HepG2 (cell line): ENCODE measurements around the gene ATP8B4. TPM values are rescaled to one million over a fixed set of nuclear protein-coding genes. Genes with fewer than 3 reads are reported as not detected.

ENCODE experiments used
- ATAC-seq: fragments of 200-7000 bp; cut with Tn5 transposase; 3 replicates; pipeline ENCODE4 v1.9.1; 2020; ENCODE audit warnings: mild to moderate bottlenecking, moderate library complexity
- BruUV-seq: library from RNA; stranded (reverse); fragments of 400-500 nt; replicated peaks from 2 replicates; lab custom pipeline; 2021; lab: Mats Ljungman, UMichigan
- CTCF ChIA-PET: fragments of 300-600 bp; formaldehyde crosslinking; extraction: SDS; loops from one replicate; lab custom pipeline; 2021; ENCODE audit warnings: low total read pairs, inconsistent platforms, low intra/inter-chr PET ratio; lab: Yijun Ruan, JAX
- POLR2A ChIA-PET: fragments of 350-600 bp; sonication (Branson Sonifier 250); formaldehyde crosslinking; loops from one replicate; lab custom pipeline; 2020; ENCODE audit warnings: antibody characterized with exemption, inconsistent platforms; lab: Yijun Ruan, JAX
- DNase-seq: peaks from one replicate; pipeline ENCODE4 v3.0.0-alpha.2; 2015; ENCODE audit warnings: low spot score
- FAIRE-seq: peaks from 3 replicates; lab custom pipeline; 2011; peaks lifted over from hg19 to GRCh38; lab: Jason Lieb, UNC
- H2AFZ ChIP-seq: one replicate; pipeline ENCODE4 v1.6.1; 2011; ENCODE audit warnings: low read length, inconsistent platforms
- H3K27ac ChIP-seq: fragments of 300-600 bp; 3 replicates; pipeline ENCODE4 v1.8.0; 2011; ENCODE audit warnings: mixed run types, mild to moderate bottlenecking, mixed read lengths, low read length, inconsistent platforms; ENCODE audit not compliant: insufficient read depth; ENCODE audit errors: extremely low read length
- H3K27me3 ChIP-seq, 2 experiments: fragments of 200-600 bp in 1 of 2; 2 replicates in 1 of 2; 3 replicates in 1 of 2; pipeline versions ENCODE4 v1.6.0 to v1.8.0; 2011; ENCODE audit warnings: low read length in 2 of 2, mild to moderate bottlenecking in 2 of 2, moderate library complexity in 2 of 2, inconsistent platforms in 1 of 2; ENCODE audit not compliant: insufficient read depth in 2 of 2, control insufficient read depth in 1 of 2
- H3K36me3 ChIP-seq, 2 experiments: fragments of 200-600 bp in 1 of 2; replicated peaks in 1 of 2; 2 replicates in 1 of 2; 3 replicates in 1 of 2; pipeline versions ENCODE4 v1.5.1 to v1.8.0; 2011; ENCODE audit warnings: low read length in 2 of 2, inconsistent platforms in 1 of 2; ENCODE audit not compliant: insufficient read depth in 2 of 2, control insufficient read depth in 1 of 2
- H3K4me1 ChIP-seq: 2 replicates; pipeline ENCODE4 v1.5.1; 2012; ENCODE audit warnings: low read length, inconsistent platforms; ENCODE audit not compliant: insufficient read depth
- H3K4me2 ChIP-seq: 2 replicates; pipeline ENCODE4 v1.6.0; 2011; ENCODE audit warnings: low read depth, low read length, inconsistent platforms
- H3K4me3 ChIP-seq, 3 experiments: fragments of 200-600 bp in 1 of 3; sonication (generic), shearing (Covaris generic) in 1 of 3; replicated peaks in 1 of 3; 2 replicates each; pipeline ENCODE4 v1.5.1; 2011 to 2016; ENCODE audit warnings: low read length in 3 of 3, inconsistent platforms in 2 of 3, low read depth in 2 of 3, mild to moderate bottlenecking in 2 of 3, control low read depth in 1 of 3, mixed read lengths in 1 of 3; ENCODE audit not compliant: insufficient read depth in 1 of 3
- H3K79me2 ChIP-seq: one replicate; pipeline ENCODE4 v1.6.1; 2011; ENCODE audit warnings: low read length, inconsistent platforms; ENCODE audit not compliant: insufficient read depth
- H3K9ac ChIP-seq: 2 replicates; pipeline ENCODE4 v1.6.0; 2011; ENCODE audit warnings: mild to moderate bottlenecking, low read depth, low read length, inconsistent platforms; ENCODE audit not compliant: insufficient read depth
- H3K9me3 ChIP-seq: 2 replicates; pipeline ENCODE4 v1.5.1; 2012; ENCODE audit warnings: mild to moderate bottlenecking, low read length
- H4K20me1 ChIP-seq: 2 replicates; pipeline ENCODE4 v1.6.0; 2011; ENCODE audit warnings: inconsistent platforms, mild to moderate bottlenecking, low read length, moderate library complexity; ENCODE audit not compliant: insufficient read depth
- PRMT3 ChIP-seq: sonication (generic); formaldehyde crosslinking; IDR thresholded peaks from 2 replicates; pipeline ENCODE4 v1.8.1; 2022; ENCODE audit warnings: low read depth, mild to moderate bottlenecking, moderate library complexity, missing genetic modification reagents, borderline replicate concordance
- ZFAT ChIP-seq: sonication (generic); formaldehyde crosslinking; conservative IDR thresholded peaks from 2 replicates; pipeline ENCODE4 v1.8.1; 2023; ENCODE audit warnings: missing genetic modification reagents, inconsistent platforms
- ZNF232 ChIP-seq: sonication (generic); formaldehyde crosslinking; IDR thresholded peaks from 2 replicates; pipeline ENCODE4 v1.4.0; 2020; ENCODE audit warnings: missing genetic modification reagents, borderline replicate concordance
- ZNF326 ChIP-seq: sonication (generic); formaldehyde crosslinking; IDR thresholded peaks from 2 replicates; pipeline ENCODE4 v1.4.0; 2020; ENCODE audit warnings: missing genetic modification reagents, borderline replicate concordance
- ZNF577 ChIP-seq: sonication (generic); formaldehyde crosslinking; IDR thresholded peaks from 2 replicates; pipeline ENCODE4 v1.4.0; 2020; ENCODE audit warnings: mild to moderate bottlenecking, low read depth, missing genetic modification reagents, borderline replicate concordance
- WGBS: methylation state at CpG from one replicate; pipeline ENCODE4 v1.1.6; 2017; ENCODE audit warnings: low lambda C conversion rate; 5-methylcytosine and 5-hydroxymethylcytosine counted together
- in situ Hi-C: cut with HindIII; loops from 2 replicates; pipeline ENCODE4 v1.10.0; 2017; ENCODE audit warnings: low pct_unique_long_range_greater_than_20kb; ENCODE audit not compliant: extremely low pct_ligation_motif_present
- intact Hi-C: fragments of 100-400 bp; cut with micrococcal nuclease; formaldehyde crosslinking; loops from one replicate; pipeline ENCODE4 v1.10.0; 2022; ENCODE audit not compliant: unreplicated experiment
- polyA plus RNA-seq, 8 experiments: library from polyadenylated mRNA; depleted of rRNA in 3 of 8; stranded (reverse) in 7 of 8; unstranded in 1 of 8; fragments of >200 nt; fragmentation: Illumina TruSeq in 4 of 8; extraction: Trizol in 4 of 8; gene quantifications; 2 replicates each; pipeline versions ENCODE4 v1.2.1 to v1.2.3, GENCODE V29; 2011 to 2016; ENCODE audit warnings: low read depth in 4 of 8, missing spikeins in 1 of 8, mixed read lengths in 1 of 8; ENCODE audit not compliant: insufficient read depth in 1 of 8
- total RNA-seq, 5 experiments: library from RNA; depleted of rRNA; stranded (reverse); fragments of >200 nt; fragmentation: Illumina TruSeq; extraction: Trizol; gene quantifications; 2 replicates each; pipeline ENCODE4 v1.2.3, GENCODE V29; 2016; ENCODE audit warnings: low read depth in 1 of 5
- TF ChIP-seq, protein P1 (sequence below): sonication (generic); formaldehyde crosslinking; IDR thresholded peaks from 2 replicates; pipeline ENCODE4 v1.4.0; 2020; ENCODE audit warnings: mild to moderate bottlenecking, missing genetic modification reagents

Gene ATP8B4
- total and polyA plus RNA-seq, 2 of the 13 experiments (the other 11 are each of a cell fraction or from before 2014, with no cell fraction given), result 0.24 to 0.69 TPM

- Histone ChIP-seq H3K27me3 (no peaks in the 10 kb centered on the region), H2AFZ (no peak overlapping the region), H3K79me2 (no peaks in the 10 kb centered on the region), H4K20me1 (no peaks in the 10 kb centered on the region), H3K4me3 (no peak overlapping the region), H3K27ac (no peak overlapping the region), H3K9ac (no peak overlapping the region), H3K4me1 (no peaks in the 10 kb centered on the region), H3K9me3 (no peaks in the 10 kb centered on the region), H3K4me2 (no peak overlapping the region), H3K36me3 (no peaks in the 10 kb centered on the region)
- FAIRE-seq (no peak), ATAC-seq (no peak), DNase-seq (no peak)
- TF ChIP-seq ZNF326 (no peak), PRMT3 (no peak), ZNF577 (CRISPR knock-in tag) (no peak), ZFAT (CRISPR knock-in tag) (no peak), ZNF232 (CRISPR knock-in tag) (no peak)
- TF ChIP-seq, protein P1, sequence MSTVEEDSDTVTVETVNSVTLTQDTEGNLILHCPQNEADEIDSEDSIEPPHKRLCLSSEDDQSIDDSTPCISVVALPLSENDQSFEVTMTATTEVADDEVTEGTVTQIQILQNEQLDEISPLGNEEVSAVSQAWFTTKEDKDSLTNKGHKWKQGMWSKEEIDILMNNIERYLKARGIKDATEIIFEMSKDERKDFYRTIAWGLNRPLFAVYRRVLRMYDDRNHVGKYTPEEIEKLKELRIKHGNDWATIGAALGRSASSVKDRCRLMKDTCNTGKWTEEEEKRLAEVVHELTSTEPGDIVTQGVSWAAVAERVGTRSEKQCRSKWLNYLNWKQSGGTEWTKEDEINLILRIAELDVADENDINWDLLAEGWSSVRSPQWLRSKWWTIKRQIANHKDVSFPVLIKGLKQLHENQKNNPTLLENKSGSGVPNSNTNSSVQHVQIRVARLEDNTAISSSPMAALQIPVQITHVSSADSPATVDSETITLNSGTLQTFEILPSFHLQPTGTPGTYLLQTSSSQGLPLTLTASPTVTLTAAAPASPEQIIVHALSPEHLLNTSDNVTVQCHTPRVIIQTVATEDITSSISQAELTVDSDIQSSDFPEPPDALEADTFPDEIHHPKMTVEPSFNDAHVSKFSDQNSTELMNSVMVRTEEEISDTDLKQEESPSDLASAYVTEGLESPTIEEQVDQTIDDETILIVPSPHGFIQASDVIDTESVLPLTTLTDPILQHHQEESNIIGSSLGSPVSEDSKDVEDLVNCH, result no peak
- intact Hi-C loops, result no loop called here
- POLR2A ChIA-PET, result no interaction called here
- no TSS peak for BruUV-seq
- CTCF ChIA-PET, result no interaction called here
- in situ Hi-C loops, result no loop called here
- 10% methylated on average over 3 of the region's 3 CpGs for WGBS
These were observed 237.6 kb downstream of the ATP8B4 start for GRCh38 chr15:49881433-49881832.
